Stimulated activated CD4-positive, alpha-beta T cell treated with anti-CD3 and anti-CD28 coated beads, Interleukin-15, amount 100 ng/mL, for 48 hours (primary cell): Measurements from ENCODE around the gene AKAP11.

ENCODE experiments used
- DNase-seq, 2 donors: peaks; one replicate each; pipeline ENCODE4 v3.0.0-alpha.2; 2020; ENCODE audit warnings: low read depth in 2 of 2

Gene AKAP11

DNA sequence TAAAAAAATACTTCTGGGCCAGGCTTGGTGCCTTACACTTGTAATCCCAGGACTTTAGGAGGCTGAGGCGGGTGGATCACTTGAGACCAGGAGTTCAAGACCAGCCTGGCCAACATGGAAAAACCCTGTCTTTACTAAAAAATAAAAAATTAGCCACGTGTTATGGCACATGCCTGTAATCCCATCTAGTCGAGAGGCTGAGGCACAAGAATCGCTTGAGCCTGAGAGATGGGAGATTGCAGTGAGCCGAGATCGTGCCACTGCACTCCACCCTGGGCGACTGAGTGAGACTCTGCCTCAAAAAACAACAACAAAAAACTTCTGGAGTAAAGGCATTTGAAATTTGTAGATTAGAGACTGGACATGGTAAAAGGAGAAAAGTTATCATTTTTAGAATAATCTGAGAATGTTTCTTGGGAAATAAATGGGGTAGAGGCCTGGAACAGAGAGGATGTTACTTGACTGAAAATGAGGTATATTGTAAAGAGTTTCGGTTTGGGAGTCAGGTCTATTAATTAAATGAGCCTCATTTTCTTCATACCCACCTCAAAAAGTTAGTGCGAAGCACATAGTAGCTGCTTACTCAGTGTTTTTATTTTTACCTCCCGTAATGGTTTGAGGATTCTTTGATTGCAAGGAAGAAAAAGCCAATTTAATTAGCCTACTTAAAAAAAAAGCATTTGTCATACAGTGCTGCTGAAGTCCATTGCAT is 2.6 kb downstream of the AKAP11 start:
- DNase-seq, result no peak

DNA sequence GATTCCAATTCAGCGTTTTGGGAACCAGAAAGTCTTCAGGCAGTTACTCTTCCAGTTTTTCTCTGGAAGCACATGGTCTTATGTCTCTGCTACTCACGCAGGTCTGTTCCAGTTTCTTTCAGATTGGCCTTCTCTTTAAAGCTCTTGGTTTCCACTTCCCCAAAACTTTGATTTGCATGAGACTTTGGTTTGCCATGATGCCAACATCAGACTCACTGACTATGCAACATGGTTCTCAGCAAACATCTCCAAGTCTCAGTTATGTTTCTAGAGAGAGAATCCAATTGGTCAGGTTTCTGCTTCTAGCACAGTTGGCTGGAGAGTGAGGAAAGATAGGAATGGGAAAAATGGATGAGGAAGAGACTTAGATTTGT is 3.1 kb downstream of the AKAP11 start:
- no peak for DNase-seq

DNA sequence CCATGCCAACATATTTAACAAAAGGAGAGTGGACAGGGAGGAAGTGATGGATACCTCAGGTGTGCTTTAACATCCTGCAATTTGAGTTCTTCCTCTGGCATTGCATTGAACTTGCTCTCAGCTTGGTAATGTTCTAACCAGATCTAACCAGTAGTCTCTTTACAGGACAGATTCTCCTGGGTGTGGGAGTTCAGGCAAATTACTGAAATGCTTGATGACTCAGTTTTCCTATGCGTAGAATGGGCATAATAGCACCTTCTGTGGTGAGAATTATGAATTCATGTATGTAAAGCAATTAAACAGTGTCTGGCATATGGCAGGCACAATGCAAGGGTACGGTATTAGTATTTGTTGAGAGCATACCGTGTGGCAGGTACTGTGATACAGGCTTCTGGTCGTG is 3.6 kb downstream of the AKAP11 start:
- no peak for DNase-seq

DNA sequence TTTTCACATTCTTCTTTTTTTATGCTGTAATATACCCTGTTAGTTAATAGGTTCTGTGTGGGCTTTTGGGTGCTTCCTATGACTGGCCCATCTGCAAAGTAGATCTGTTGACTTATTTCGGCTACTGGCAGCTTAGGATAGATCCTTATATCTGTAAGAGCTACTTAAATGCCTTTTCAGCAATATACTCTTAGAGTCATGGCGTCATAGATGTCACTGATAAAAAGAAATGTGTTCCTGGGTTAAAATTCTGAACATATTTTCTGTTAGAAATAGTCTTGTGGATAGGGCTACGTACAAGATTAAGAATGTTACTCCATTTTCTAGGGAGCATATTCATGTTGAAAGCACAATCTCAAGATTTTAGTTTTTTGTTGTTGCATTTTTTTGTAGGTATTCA is 4.7 kb downstream of the AKAP11 start:
- DNase-seq, result no peak

DNA sequence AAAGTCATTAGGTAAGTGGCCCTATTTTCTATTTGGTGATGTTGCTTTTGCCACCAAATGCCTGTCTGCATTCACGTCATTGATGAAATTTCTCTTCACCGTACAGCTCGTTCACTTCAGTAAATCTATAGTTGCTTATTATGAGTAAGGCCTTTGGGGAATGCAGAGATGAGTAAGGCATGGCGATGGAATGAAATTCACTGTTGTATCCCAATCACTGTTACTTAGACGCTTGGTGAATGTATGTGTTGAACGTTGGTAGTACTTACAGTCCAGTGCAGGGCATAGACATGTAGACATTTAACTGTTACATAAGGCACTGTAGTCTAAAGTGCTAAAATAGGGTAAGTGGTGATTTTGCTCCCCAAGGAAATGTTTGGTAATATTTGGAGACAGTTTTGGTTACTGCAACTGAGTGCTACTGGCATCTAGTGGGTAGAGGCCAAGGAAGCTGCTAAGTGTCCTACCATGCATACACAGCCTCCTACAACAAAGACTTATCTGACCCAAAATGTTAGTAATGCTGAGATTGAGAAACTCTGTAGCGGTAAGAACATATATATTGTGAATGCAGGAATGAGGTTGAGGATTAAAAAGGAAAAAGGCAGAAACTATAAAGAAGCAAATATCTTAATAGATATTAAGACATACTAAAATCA is 5.8 kb downstream of the AKAP11 start:
- no peak for DNase-seq

DNA sequence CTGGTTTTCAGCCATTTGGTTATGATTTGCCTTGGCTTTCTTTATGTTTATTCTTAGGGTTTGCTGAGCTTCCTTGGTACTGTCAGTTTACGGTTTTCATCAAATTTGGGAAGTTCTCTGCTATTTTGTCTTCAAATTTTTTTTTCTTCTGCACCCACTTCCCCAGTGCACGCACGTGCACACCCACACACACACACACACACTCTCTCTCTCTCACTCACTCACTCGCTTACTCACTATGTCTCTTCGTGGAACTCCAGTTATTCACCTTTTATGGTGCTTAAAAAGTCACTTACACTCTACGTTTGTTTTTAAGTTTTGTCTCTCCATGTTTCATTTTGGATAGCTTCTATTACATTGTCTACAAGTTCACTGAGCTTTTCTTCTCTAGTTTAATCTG is 7.1 kb downstream of the AKAP11 start:
- DNase-seq, result no peak

DNA sequence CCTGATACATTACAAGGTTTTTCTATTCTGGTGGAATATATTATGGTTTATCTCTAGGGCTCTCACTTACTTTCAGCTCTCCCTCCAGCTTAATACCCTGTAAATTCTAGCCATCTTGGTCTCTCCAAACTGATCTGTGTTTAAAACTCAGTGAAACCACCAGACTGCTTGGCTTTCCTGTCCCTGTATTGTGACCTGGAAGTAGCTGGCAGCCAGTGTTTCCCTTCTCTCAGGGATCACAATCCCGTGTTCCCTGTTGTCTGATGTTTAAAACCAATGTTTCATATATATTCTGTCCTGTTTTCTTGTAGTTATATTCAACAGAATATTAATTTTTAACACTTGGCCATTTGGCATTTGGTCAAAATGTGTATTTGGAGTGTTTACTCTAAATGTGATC is 8.0 kb downstream of the AKAP11 start:
- DNase-seq, result no peak

DNA sequence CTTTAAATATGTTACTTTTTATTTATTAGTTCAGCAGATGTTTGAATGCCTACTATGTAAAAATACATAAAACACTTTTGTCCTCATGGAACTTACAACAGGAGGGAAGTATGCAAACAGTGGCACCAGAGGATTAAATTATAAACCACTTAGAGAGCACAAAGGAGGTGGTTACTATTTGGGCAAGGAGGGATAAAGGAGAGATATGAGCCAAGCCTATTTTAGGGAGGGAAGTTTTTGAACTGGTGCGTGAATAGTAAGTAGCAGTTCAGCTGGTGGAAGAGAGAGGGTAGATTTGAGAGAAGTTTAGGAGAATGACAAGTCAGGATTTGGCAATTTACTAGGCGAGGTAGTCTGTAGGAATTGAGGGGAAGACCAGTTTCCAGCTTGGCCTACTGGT is 8.6 kb downstream of the AKAP11 start:
- no peak for DNase-seq

DNA sequence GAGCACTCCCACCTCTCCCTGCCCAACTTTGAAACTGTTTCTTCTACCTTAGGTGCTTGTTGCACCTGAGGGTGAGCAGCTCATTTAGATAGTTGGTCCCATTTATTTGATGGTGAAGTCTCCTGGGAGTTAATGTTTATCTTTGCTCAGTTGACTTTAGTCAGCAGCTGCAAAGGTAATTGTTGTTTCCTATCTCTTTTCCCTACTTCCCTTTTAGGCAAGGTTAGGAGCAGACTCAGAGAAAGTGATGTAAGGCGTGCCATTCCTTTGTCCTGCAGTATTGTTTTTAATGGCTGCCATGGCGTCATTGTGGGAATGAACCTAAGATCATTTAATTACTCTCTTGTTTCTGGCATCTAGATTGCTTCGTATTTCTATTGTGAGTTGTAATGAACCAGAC is 11.6 kb downstream of the AKAP11 start:
- no peak for DNase-seq

DNA sequence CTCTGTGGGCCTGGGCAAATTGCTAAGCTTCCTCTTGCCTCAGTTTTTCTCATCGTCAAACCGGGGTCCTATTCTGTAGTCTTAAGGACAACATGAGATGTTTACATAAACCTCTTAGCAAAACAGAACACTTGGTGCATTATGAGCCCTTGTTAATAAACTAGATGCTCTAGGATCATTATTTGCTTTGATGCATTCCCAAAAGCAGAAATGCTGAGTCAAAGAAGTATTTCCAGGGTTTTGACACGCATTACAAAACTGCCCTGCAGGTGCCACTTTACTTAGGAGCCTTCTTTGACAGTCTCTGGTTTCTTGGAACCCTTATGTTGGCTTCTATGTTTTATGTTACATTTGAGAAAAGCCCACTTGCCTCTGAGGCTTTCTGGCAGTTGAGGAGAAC is 12.1 kb downstream of the AKAP11 start:
- no peak for DNase-seq

DNA sequence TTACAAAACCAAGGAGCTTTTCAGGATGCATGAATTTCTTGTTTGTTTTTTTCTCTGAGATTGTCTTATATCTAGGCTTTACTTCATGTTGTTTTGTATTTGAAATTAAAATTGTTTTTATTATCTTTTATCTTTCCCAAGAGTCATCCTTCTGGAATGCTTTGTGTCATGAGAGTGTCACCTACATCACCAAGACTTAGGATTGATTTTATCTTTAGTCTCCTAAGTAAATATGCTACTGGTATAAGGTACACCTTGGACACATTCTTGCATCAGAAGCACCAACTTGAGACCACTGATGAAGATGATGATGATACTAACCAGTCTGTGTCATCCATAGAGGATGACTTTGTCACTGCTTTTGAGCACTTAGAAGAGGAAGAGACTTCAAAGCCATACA is 26.4 kb downstream of the AKAP11 start:
- DNase-seq, result no peak

DNA sequence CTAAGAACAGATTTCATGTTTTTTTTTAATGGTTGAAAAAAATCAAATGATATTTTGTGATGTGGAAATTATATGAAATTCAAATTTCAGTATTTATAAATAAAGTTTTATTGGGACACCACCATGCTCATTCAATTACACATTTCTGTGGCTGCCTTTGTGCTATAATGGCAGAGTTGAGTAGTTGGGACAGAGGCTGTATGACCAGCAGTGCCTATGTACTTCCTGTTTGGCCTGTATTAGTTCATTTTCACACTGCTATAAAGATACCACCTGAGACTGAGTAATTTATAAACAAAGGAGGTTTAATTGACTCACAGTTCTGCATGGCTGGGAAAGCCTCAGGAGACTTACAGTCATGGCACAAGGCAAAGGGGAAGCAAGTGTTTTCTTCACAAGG is 33.6 kb downstream of the AKAP11 start:
- DNase-seq, result no peak

DNA sequence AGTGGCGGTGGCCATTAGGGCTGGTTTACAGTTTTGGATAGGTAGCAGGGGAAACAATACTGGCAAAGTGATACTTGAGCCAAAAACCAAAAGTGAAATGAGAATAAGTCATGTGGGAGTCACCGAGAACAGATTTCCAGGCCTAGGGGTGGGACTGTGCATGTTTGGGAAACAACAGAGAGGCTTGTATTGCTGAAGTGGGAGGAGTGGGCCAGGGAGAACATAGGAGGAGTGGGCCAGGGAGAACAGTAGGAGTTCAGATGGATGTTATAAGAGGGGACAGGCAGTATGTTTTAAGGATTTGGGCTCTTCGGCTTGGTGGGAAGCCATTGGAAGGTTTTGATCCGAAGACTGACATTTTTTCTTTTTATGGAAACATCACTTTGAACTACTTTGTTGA is 35.5 kb downstream of the AKAP11 start:
- DNase-seq, result no peak

DNA sequence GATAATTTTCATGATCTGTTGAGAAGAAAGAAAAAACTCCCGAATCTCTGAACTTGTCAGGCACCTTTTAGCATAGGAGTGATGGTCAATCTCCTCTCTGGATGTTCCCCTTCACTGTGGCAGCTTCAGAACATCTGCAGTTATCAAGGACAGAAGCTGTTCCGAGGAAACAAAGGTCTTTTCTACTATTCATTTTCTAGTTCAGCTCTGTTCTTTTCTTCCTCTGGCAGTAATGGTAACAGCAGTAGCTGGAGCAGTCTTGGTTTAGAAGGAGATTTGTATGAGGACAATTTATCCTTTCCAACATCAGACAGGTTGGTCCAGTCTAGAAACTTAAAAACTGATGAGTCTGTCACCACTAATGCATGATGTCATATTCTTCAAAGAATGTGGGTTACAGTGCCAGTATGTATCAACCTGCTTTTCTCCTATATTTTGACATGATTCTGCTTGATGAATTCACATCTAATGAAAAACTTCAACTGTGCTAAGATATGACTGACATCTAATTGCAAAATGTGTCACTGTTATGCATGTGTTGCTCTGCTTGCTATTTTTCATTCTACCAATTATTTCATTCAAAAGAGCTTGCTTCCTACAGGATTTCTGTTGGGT is 41.0 kb downstream of the AKAP11 start:
- no peak for DNase-seq

DNA sequence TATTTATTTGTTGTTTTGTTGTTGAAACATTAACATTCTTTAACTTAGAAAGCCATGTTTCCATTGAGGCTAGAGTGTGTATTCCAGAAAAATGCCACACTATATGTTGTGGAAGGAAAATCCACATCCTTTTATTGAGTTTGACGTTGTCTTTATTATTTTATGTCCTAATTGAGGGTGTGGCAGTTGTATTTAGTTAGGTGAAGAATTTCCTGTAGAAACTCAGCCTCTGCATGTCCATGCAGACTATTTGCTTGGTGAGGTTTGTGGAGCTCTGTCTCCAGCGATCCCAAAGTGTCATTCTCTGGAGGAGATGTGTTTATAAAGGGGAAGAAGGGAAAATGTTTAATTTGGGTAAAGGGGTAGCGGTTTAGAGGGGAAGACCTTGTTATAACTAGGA is 46.6 kb downstream of the AKAP11 start:
- no peak for DNase-seq

DNA sequence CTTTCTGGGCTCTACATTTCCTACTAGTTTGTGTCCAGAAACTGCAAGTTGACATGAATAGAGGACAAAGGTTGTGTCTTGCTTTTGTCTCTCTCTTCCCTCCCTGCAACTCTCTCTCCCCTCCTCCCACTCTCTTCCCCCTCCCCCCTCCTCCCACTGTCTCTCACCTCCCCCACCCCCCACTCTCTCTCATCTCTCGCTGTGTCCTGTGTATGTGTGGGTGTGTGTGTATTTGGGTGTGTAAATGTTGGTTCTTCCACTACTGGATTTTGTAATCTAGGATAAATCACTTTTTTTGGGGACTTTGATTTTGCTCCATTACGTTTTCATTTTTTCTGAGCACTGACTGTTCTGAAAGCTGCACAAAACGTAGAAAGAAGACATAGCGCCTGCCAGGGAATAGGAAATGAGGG is 48.4 kb downstream of the AKAP11 start:
- DNase-seq, result no peak

DNA sequence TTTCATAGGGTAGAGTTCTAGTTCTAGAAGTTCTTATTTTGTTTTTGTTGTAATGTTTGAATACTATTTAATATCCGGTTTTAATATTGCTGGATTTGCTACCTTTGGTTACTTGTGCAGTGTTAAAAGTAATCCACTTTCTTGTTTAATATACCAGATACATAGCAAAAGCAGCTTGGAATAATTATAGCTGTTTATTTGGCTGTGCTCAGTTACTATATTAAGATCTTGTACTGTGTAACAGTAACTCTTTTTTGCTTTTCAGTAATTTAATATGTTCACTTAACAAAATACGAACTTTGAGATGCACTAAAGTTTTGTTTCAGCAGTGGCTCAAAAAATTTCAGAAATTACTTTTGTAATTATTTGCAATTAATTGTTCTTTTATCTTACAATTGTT is 50.9 kb downstream of the AKAP11 start:
- DNase-seq, result no peak

DNA sequence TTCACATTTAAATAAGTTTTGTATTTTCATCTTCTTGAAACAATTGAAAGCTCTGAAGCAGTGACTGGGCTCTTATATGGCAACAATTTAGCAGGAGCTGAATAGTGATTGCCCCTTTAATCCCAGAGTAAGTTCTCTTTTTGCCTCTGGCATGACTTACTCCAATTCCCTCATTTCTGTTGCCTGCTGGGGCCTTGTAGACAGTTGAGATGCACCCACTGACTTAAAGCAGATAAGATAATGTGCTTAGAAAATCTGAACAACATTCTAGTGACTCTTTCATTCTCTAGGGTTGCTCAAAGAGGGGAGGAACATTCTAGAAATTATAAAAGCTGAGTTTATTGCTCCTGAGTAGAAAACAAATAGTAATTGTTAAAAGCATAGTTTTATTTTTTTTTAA is 52.8 kb downstream of the AKAP11 start:
- no peak for DNase-seq

DNA sequence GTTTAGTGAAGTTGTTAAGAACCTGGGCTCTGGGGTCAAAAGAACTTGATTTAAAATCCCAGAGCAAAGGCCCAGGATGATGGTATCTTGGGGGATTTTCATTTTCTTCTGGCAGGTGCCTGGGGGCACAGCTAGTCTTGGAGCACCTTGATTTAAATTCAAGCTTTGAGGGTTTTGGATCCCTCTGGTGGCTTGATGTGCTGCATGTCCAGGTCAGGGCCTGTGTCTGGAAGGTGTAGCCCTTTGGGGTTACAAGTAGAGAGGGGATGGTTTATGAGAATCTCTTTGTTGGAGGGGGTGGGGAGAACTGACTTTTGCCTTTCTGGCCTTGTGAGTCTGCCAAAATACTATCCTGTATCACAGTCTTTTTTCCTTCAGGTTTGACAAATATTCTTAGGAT is 55.8 kb downstream of the AKAP11 start:
- no peak for DNase-seq

DNA sequence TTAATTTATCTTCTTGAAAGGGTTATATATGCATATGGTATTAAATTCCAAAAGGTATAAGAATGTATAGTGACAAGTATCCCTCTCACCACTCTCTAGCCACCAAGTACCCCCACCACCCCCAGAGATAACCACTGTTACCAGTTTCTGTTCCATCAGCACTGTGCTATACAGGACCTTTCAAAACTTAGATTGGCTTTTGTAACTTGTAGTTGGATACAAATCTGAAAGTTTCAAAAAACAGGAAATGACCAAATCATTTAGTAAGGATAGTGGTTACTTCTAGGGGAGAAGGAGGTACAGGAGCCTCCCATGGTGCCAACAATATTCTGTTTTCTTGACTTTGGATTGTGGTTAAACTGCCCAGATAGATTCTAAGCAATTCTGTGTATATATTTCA is 56.7 kb downstream of the AKAP11 start:
- DNase-seq, result no peak

DNA sequence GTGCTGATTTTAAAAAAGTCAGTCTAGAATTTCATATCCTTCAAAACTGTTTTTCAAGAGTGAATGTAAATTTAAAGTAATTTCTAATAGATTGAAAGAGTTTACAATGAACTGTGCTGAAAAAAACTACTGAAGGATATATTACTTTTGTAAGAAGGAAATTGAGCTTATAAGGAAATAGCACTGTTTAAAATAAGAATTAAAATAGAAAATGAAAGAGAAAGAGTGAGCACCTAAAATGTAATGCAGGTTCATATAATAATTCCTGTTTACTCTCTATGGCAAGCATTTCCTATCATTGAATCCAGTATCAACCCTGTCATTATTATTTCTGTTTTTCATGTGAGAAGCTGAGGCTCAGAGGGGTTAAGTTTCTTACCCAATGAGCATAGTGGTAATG is 57.3 kb downstream of the AKAP11 start:
- no peak for DNase-seq

DNA sequence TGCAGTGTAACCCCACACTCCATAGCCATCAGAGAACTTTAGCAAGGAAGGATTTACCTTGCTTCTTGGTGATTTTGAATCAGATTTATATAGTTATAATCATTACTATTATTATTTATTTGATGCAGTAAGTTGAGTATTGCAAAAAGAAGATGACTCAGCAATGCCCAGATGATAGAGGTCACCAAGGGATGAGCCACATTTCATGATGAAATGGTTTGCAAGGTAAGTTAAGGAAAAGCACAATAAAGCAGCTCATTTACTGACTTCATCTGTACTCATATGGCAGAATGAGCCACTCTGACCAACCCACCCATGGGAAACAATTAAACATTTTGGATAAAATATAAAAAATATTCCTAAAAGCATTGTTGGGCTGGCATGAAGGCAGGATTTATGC is 59.1 kb downstream of the AKAP11 start:
- no peak for DNase-seq

DNA sequence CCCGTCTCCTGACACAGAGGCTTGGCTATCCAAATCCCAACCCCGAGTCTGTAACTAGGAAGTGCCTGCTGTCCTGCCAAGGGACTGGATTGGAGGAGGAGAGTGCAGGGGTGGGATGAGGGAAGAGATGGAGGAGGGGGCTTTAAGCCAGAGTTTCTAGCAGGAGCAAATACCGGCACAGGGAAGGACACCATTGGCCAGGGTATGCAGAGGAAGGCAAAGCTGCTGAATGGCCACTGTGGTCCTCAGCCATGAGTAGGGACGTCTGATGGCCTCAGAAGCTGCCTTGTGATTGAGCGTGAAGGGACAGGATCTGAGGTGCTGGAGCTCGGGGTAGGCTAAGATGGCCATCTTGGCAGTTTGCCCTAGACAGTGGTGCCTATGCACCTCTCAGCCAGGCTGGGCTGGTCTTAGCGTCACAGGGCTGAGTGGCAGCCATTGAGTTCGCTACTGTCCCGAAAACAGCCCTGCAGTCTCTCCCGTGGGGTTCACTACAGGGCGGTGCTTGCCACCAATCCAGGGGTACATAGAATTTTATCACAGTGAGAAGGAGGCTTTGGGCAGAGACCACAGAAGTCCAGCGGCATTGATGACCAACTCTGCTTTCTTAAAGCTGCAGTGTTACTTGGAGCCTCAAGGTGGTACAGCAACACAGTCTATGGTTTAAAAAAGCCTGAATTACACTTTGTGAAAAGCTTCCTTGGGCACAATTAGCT is 61.8 kb downstream of the AKAP11 start:
- DNase-seq, result no peak
